Measurements from ENCODE around the gene ZNF236. TPM values are rescaled to one million over a fixed set of nuclear protein-coding genes. Genes with fewer than 3 reads are reported as not detected.
"Not testable (repeated sequence)": the region's sequence is repeated elsewhere in the genome, so short reads cannot be mapped to it uniquely, and the experiment has no call there.

The ZNF236 gene
- total RNA-seq (10.4 TPM), polyA plus RNA-seq (4.0 TPM)
- long read RNA-seq, donor 1: 0 reads
- long read RNA-seq, donor 2: 0 reads
- long read RNA-seq, donor 3: 0 reads
- long read RNA-seq, donor 4, partial matches to known transcripts: 0 of 1 reads
- long read RNA-seq, donor 4, other reads (novel, unspliced or antisense): 0 of 1 reads
- long read RNA-seq, donor 5, partial matches to known transcripts: 0 of 1 reads
- long read RNA-seq, donor 5, other reads (novel, unspliced or antisense): 0 of 1 reads
- long read RNA-seq, donor 6, partial matches to known transcripts: 0 of 7 reads
- long read RNA-seq, donor 6, other reads (novel, unspliced or antisense): 6 of 7 reads
- long read RNA-seq, donor 7, partial matches to known transcripts: 0 of 2 reads
- long read RNA-seq, donor 7, other reads (novel, unspliced or antisense): 0 of 2 reads
- long read RNA-seq, donor 8: 0 reads
- long read RNA-seq, donor 9: 0 reads
- long read RNA-seq, donor 10, partial matches to known transcripts: 0 of 1 reads
- long read RNA-seq, donor 10, other reads (novel, unspliced or antisense): 0 of 1 reads

GRCh38 chr18:76822506-76823160 is at the start of gene ZNF236:
TSS of gene ZNF236 (plus strand) at chr18:76822557. CDS start at chr18:76822608, 51 bp downstream.
- WGBS: under 1% methylated on average over 112 of the region's 113 CpGs
- peaks cover 0 to 2% of the 10 kb centered on the region in 2 donors for H3K36me3 ChIP-seq (ENCODE audit: control insufficient read depth in 2 of 2, insufficient read depth in 2 of 2, low read length in 1 of 2)
- H3K27me3 ChIP-seq (ENCODE audit: control insufficient read depth in 2 of 2, insufficient read depth in 1 of 2, low read length in 1 of 2): no peaks in the 10 kb centered on the region
- peak within 1 kb of the TSS; percentile 86 to 96 for H3K27ac ChIP-seq (ENCODE audit: low read depth in 1 of 2, low read length in 1 of 2)
- H3K9me3 ChIP-seq (ENCODE audit: control insufficient read depth in 2 of 2, insufficient read depth in 1 of 2, low read length in 1 of 2): no peaks in the 10 kb centered on the region
- H3K4me3 ChIP-seq (ENCODE audit: low read length in 2 of 2): peak within 1 kb of the TSS; percentile 94 to 98
- peak in 4 of 9 donors; percentile 43 to 65 (median 54) for DNase-seq (ENCODE audit: low read depth in 6 of 9, low spot score in 9 of 9)
- peaks cover 15 to 29% of the 10 kb centered on the region in 2 donors for H3K4me1 ChIP-seq (ENCODE audit: control insufficient read depth in 2 of 2, insufficient read depth in 2 of 2, low read length in 2 of 2)

DNA sequence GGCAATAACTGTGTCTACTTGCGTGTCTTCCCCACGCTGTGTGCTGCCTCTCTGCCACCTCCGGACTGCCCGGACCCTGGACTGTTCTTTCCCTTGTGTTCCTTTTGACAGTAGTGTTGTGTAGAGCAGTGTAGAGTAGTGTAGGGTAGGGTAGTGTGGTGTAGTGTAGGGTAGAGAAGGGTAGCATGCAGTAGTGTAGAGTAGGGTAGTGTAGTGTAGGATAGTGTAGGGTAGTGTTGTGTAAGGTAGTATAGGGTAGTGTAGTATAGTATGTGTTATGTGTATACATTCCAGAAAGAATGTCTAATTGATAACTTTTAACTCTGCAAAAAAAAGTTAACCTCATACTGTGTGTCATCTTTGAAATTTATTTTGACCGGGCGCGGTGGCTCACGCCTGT is 49.7 kb upstream of the ZNF236 start:
- Histone ChIP-seq H3K9me3 (ENCODE audit: control insufficient read depth in 2 of 2, insufficient read depth in 1 of 2, low read length in 1 of 2) (no peaks in the 10 kb centered on the region), H3K27ac (ENCODE audit: low read depth in 1 of 2, low read length in 1 of 2) (no peak overlapping the region), H3K27me3 (ENCODE audit: control insufficient read depth in 2 of 2, insufficient read depth in 1 of 2, low read length in 1 of 2) (peaks cover 0 to 2% of the 10 kb centered on the region in 2 donors), H3K4me3 (ENCODE audit: low read length in 2 of 2) (no peak overlapping the region), H3K4me1 (ENCODE audit: control insufficient read depth in 2 of 2, insufficient read depth in 2 of 2, low read length in 2 of 2) (no peaks in the 10 kb centered on the region), H3K36me3 (ENCODE audit: control insufficient read depth in 2 of 2, insufficient read depth in 2 of 2, low read length in 1 of 2) (no peaks in the 10 kb centered on the region)
- WGBS: 86% methylated on average over 8 of the region's 8 CpGs
- no peak for DNase-seq (ENCODE audit: low read depth in 6 of 9, low spot score in 9 of 9)

DNA sequence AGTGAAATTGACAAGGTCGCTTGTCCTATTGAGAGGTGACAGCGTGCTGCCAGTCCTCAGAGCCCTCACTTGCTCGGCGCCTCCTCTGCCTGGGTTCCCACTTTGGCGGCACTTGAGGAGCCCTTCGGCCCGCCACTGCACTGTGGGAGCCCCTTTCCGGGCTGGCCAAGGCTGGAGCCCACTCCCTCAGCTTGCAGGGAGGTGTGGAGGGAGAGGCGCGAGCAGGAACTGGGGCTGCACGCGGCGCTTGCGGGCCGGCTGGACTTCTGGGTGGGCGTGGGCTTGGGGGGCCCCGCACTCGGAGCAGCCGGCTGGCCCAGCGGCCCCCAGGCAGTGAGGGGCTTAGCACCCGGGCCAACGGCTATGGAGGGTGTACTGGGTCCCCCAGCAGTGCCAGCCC is 45.3 kb upstream of the ZNF236 start:
- H3K27ac ChIP-seq (ENCODE audit: low read depth in 1 of 2, low read length in 1 of 2); H3K36me3 ChIP-seq (ENCODE audit: control insufficient read depth in 2 of 2, insufficient read depth in 2 of 2, low read length in 1 of 2); H3K4me3 ChIP-seq (ENCODE audit: low read length in 2 of 2); DNase-seq (ENCODE audit: low read depth in 6 of 9, low spot score in 9 of 9); H3K4me1 ChIP-seq (ENCODE audit: control insufficient read depth in 2 of 2, insufficient read depth in 2 of 2, low read length in 2 of 2); H3K27me3 ChIP-seq (ENCODE audit: control insufficient read depth in 2 of 2, insufficient read depth in 1 of 2, low read length in 1 of 2); H3K9me3 ChIP-seq (ENCODE audit: control insufficient read depth in 2 of 2, insufficient read depth in 1 of 2, low read length in 1 of 2): not testable (repeated sequence)
- 97% methylated on average over 22 of the region's 22 CpGs for WGBS

GRCh38 chr18:76783786-76784484 is 38.4 kb upstream of the ZNF236 start:
- 91% methylated on average over 29 of the region's 29 CpGs for WGBS
- DNase-seq (ENCODE audit: low read depth in 6 of 9, low spot score in 9 of 9): no peak
- no peak overlapping the region for H3K27ac ChIP-seq (ENCODE audit: low read depth in 1 of 2, low read length in 1 of 2)

DNA sequence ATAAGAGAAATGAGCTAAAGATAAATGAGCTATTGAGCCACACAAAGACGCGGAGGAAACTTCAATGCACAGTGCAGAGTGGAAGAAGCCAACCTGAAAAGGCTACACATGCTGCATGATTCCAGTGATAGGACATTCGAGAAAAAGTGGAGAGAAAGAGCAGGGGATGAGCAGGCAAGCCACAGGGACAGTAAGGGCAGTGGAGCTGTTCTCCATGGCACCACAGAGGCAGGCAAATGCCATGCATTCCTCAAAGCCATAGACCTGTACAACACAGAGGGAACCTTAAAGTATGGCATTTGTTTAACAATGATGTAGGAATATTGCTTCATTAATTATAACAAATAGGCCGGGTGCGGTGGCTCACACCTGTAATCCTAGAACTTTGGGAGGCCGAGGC is 36.5 kb upstream of the ZNF236 start:
- WGBS: 95% methylated on average over 6 of the region's 6 CpGs
- H3K27me3 ChIP-seq (ENCODE audit: control insufficient read depth in 2 of 2, insufficient read depth in 1 of 2, low read length in 1 of 2): peaks cover 8 to 20% of the 10 kb centered on the region in 2 donors
- H3K4me1 ChIP-seq (ENCODE audit: control insufficient read depth in 2 of 2, insufficient read depth in 2 of 2, low read length in 2 of 2): no peaks in the 10 kb centered on the region
- H3K4me3 ChIP-seq (ENCODE audit: low read length in 2 of 2): no peak overlapping the region
- DNase-seq (ENCODE audit: low read depth in 6 of 9, low spot score in 9 of 9): no peak
- no peaks in the 10 kb centered on the region for H3K36me3 ChIP-seq (ENCODE audit: control insufficient read depth in 2 of 2, insufficient read depth in 2 of 2, low read length in 1 of 2)
- peaks cover 0 to 12% of the 10 kb centered on the region in 2 donors for H3K9me3 ChIP-seq (ENCODE audit: control insufficient read depth in 2 of 2, insufficient read depth in 1 of 2, low read length in 1 of 2)
- H3K27ac ChIP-seq (ENCODE audit: low read depth in 1 of 2, low read length in 1 of 2): no peak overlapping the region

More at GRCh38 chr18:76783786-76784484, 38.4 kb upstream of the ZNF236 start:
- no peaks in the 10 kb centered on the region for H3K4me1 ChIP-seq (ENCODE audit: control insufficient read depth in 2 of 2, insufficient read depth in 2 of 2, low read length in 2 of 2)
- peaks cover 8 to 20% of the 10 kb centered on the region in 2 donors for H3K27me3 ChIP-seq (ENCODE audit: control insufficient read depth in 2 of 2, insufficient read depth in 1 of 2, low read length in 1 of 2)
- no peak overlapping the region for H3K4me3 ChIP-seq (ENCODE audit: low read length in 2 of 2)
- no peaks in the 10 kb centered on the region for H3K36me3 ChIP-seq (ENCODE audit: control insufficient read depth in 2 of 2, insufficient read depth in 2 of 2, low read length in 1 of 2)
- peaks cover 0 to 7% of the 10 kb centered on the region in 2 donors for H3K9me3 ChIP-seq (ENCODE audit: control insufficient read depth in 2 of 2, insufficient read depth in 1 of 2, low read length in 1 of 2)

DNA sequence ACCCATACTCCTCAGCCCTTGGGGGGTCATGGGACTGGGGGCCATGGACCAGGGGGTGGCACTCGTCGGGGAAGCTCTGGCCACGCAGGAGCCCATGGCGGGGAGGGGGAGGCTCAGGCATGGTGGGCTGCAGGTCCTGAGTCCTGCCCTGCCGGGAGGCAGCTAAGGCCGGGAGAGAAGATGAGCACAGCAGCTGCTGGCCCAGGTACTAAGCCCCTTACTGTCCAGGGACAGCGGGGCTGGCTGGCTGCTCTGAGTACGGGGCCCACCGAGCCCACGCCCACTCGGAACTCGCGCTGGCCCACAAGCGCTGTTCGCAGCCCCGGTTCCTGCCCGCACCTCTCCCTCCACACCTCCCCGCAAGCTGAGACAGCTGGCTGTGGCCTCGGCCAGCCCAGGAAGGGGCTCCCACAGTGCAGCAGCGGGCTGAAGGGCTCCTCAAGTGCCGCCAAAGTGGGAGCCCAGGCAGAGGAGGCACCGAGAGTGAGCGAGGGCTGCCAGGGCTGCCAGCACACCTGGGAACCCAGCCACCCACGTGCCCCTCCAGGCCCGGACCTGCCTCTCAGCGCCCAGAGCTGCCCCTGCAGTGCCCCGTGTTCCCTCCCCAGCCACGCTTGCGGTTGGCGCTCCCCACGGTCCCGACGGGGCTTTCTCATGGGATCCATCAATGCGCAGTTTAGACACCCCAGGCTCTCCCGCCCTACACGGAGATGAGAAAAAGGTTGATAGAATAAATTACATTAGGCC is 33.6 kb upstream of the ZNF236 start:
- 92% methylated on average over 36 of the region's 36 CpGs for WGBS
- Histone ChIP-seq H3K27ac (ENCODE audit: low read depth in 1 of 2, low read length in 1 of 2) (no peak overlapping the region), H3K36me3 (ENCODE audit: control insufficient read depth in 2 of 2, insufficient read depth in 2 of 2, low read length in 1 of 2) (no peaks in the 10 kb centered on the region), H3K4me1 (ENCODE audit: control insufficient read depth in 2 of 2, insufficient read depth in 2 of 2, low read length in 2 of 2) (no peaks in the 10 kb centered on the region), H3K9me3 (ENCODE audit: control insufficient read depth in 2 of 2, insufficient read depth in 1 of 2, low read length in 1 of 2) (peaks cover 2 to 26% of the 10 kb centered on the region in 2 donors), H3K27me3 (ENCODE audit: control insufficient read depth in 2 of 2, insufficient read depth in 1 of 2, low read length in 1 of 2) (peaks cover 8 to 17% of the 10 kb centered on the region in 2 donors), H3K4me3 (ENCODE audit: low read length in 2 of 2) (no peak overlapping the region)
- no peak for DNase-seq (ENCODE audit: low read depth in 6 of 9, low spot score in 9 of 9)

- WGBS: 95% methylated on average over 12 of the region's 12 CpGs
- no peaks in the 10 kb centered on the region for H3K36me3 ChIP-seq (ENCODE audit: control insufficient read depth in 2 of 2, insufficient read depth in 2 of 2, low read length in 1 of 2)
- no peaks in the 10 kb centered on the region for H3K4me1 ChIP-seq (ENCODE audit: control insufficient read depth in 2 of 2, insufficient read depth in 2 of 2, low read length in 2 of 2)
- no peak overlapping the region for H3K4me3 ChIP-seq (ENCODE audit: low read length in 2 of 2)
- peaks cover 2 to 26% of the 10 kb centered on the region in 2 donors for H3K9me3 ChIP-seq (ENCODE audit: control insufficient read depth in 2 of 2, insufficient read depth in 1 of 2, low read length in 1 of 2)
- no peak for DNase-seq (ENCODE audit: low read depth in 6 of 9, low spot score in 9 of 9)
- H3K27me3 ChIP-seq (ENCODE audit: control insufficient read depth in 2 of 2, insufficient read depth in 1 of 2, low read length in 1 of 2): peaks cover 8 to 15% of the 10 kb centered on the region in 2 donors
- no peak overlapping the region for H3K27ac ChIP-seq (ENCODE audit: low read depth in 1 of 2, low read length in 1 of 2)
Measured at GRCh38 chr18:76791106-76791505, 31.3 kb upstream of the ZNF236 start.

GRCh38 chr18:76791642-76792041 is 30.7 kb upstream of the ZNF236 start:
- no peak overlapping the region for H3K4me3 ChIP-seq (ENCODE audit: low read length in 2 of 2)
- 78% methylated on average over 5 of the region's 5 CpGs for WGBS
- peaks cover 2 to 26% of the 10 kb centered on the region in 2 donors for H3K9me3 ChIP-seq (ENCODE audit: control insufficient read depth in 2 of 2, insufficient read depth in 1 of 2, low read length in 1 of 2)
- H3K4me1 ChIP-seq (ENCODE audit: control insufficient read depth in 2 of 2, insufficient read depth in 2 of 2, low read length in 2 of 2): no peaks in the 10 kb centered on the region
- no peaks in the 10 kb centered on the region for H3K36me3 ChIP-seq (ENCODE audit: control insufficient read depth in 2 of 2, insufficient read depth in 2 of 2, low read length in 1 of 2)
- DNase-seq (ENCODE audit: low read depth in 6 of 9, low spot score in 9 of 9): no peak
- peaks cover 7 to 14% of the 10 kb centered on the region in 2 donors for H3K27me3 ChIP-seq (ENCODE audit: control insufficient read depth in 2 of 2, insufficient read depth in 1 of 2, low read length in 1 of 2)
- H3K27ac ChIP-seq (ENCODE audit: low read depth in 1 of 2, low read length in 1 of 2): no peak overlapping the region

Data from thymus (tissue), 14 donors.